ENCODE data around the gene ASB2.

The ASB2 gene

DNA sequence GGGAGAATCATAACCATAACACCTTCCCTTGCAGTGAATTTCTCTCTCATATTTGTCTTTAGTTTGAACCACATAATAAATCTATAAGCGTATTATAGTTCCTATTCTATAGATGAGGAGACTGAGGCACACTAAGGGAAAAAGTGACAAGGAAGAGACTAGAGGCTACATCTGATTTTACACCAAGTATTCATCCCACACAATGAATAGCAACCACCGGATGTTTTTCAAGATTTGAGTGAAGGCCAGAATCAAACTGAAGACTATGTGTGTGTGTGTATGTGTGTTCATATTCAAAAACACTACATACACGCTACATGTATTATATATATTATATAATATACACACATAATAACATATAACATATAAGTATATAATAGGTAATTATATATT is 4.7 kb downstream of the ASB2 start (continued):
- TF ChIP-seq, protein P1, sequence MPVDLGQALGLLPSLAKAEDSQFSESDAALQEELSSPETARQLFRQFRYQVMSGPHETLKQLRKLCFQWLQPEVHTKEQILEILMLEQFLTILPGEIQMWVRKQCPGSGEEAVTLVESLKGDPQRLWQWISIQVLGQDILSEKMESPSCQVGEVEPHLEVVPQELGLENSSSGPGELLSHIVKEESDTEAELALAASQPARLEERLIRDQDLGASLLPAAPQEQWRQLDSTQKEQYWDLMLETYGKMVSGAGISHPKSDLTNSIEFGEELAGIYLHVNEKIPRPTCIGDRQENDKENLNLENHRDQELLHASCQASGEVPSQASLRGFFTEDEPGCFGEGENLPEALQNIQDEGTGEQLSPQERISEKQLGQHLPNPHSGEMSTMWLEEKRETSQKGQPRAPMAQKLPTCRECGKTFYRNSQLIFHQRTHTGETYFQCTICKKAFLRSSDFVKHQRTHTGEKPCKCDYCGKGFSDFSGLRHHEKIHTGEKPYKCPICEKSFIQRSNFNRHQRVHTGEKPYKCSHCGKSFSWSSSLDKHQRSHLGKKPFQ (tag by site-specific recombination; IDR thresholded peaks at IDR 0.05) = no peak
- no peak for TF ChIP-seq OVOL3 (tag by site-specific recombination; IDR thresholded peaks at IDR 0.05)

DNA sequence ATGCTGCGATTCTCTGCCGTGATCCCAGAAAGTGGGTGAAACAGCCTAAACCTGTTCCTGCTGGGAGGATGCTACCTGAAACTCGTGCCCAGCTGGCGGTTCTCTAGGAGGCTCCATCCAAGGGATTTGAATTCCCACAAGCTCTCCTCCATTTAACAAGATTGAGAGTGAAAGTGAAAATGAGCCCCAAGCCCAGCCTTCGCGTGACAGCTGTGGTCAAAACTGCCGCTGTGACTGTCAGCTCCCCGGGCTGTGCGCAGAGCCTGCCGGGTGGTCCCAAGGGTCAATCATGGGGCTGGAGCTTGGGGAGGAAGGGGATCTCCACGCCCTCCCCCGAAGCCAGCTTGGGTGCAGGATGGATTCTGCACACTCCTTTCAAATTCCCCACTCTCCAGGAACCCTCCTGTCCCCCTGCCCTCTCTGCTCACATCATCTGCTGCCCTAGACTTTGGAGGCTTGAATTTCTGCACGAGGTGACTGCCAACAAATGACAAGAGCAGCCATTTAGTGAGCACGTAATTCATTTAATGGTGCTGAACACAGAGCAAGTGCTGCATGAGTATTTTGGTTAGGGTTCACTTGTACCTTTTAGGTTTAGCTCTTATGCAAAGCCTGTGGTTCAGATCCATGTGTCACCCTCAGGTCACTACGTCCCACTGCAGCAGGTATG is 5.3 kb downstream of the ASB2 start:
- TF ChIP-seq HOXC10 (CRISPR knock-in tag; IDR thresholded peaks at IDR 0.05) = no peak
- TF ChIP-seq, protein P2, sequence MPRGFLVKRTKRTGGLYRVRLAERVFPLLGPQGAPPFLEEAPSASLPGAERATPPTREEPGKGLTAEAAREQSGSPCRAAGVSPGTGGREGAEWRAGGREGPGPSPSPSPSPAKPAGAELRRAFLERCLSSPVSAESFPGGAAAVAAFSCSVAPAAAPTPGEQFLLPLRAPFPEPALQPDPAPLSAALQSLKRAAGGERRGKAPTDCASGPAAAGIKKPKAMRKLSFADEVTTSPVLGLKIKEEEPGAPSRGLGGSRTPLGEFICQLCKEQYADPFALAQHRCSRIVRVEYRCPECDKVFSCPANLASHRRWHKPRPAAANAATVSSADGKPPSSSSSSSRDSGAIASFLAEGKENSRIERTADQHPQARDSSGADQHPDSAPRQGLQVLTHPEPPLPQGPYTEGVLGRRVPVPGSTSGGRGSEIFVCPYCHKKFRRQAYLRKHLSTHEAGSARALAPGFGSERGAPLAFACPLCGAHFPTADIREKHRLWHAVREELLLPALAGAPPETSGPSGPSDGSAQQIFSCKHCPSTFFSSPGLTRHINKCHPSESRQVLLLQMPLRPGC (tag by site-specific recombination; IDR thresholded peaks at IDR 0.05) = no peak
- TF ChIP-seq ZNF221 (tag by site-specific recombination; IDR thresholded peaks at IDR 0.05; ENCODE audit: borderline replicate concordance) = no peak
- TF ChIP-seq ZNF785 (tag by site-specific recombination; IDR thresholded peaks at IDR 0.05) = no peak
- no peak for TF ChIP-seq GLI4 (tag by site-specific recombination; IDR thresholded peaks at IDR 0.05)
- no peak for TF ChIP-seq ZNF621 (tag by site-specific recombination; IDR thresholded peaks at IDR 0.05)
- TF ChIP-seq ZNF600 (tag by site-specific recombination; IDR thresholded peaks at IDR 0.05) = no peak
- TF ChIP-seq, protein P3, sequence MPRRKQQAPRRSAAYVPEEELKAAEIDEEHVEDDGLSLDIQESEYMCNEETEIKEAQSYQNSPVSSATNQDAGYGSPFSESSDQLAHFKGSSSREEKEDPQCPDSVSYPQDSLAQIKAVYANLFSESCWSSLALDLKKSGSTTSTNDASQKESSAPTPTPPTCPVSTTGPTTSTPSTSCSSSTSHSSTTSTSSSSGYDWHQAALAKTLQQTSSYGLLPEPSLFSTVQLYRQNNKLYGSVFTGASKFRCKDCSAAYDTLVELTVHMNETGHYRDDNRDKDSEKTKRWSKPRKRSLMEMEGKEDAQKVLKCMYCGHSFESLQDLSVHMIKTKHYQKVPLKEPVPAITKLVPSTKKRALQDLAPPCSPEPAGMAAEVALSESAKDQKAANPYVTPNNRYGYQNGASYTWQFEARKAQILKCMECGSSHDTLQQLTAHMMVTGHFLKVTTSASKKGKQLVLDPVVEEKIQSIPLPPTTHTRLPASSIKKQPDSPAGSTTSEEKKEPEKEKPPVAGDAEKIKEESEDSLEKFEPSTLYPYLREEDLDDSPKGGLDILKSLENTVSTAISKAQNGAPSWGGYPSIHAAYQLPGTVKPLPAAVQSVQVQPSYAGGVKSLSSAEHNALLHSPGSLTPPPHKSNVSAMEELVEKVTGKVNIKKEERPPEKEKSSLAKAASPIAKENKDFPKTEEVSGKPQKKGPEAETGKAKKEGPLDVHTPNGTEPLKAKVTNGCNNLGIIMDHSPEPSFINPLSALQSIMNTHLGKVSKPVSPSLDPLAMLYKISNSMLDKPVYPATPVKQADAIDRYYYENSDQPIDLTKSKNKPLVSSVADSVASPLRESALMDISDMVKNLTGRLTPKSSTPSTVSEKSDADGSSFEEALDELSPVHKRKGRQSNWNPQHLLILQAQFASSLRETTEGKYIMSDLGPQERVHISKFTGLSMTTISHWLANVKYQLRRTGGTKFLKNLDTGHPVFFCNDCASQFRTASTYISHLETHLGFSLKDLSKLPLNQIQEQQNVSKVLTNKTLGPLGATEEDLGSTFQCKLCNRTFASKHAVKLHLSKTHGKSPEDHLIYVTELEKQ (tag by site-specific recombination; IDR thresholded peaks at IDR 0.05; ENCODE audit: borderline replicate concordance) = no peak
- TF ChIP-seq SP2 (tag by site-specific recombination; IDR thresholded peaks at IDR 0.05) = no peak
- no peak for TF ChIP-seq ZBTB17 (tag by site-specific recombination; IDR thresholded peaks at IDR 0.05)
- TF ChIP-seq BCL11B (tag by site-specific recombination; IDR thresholded peaks at IDR 0.05; ENCODE audit: low read depth) = no peak
- TF ChIP-seq, protein P4, sequence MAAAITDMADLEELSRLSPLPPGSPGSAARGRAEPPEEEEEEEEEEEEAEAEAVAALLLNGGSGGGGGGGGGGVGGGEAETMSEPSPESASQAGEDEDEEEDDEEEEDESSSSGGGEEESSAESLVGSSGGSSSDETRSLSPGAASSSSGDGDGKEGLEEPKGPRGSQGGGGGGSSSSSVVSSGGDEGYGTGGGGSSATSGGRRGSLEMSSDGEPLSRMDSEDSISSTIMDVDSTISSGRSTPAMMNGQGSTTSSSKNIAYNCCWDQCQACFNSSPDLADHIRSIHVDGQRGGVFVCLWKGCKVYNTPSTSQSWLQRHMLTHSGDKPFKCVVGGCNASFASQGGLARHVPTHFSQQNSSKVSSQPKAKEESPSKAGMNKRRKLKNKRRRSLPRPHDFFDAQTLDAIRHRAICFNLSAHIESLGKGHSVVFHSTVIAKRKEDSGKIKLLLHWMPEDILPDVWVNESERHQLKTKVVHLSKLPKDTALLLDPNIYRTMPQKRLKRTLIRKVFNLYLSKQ (tag by site-specific recombination; IDR thresholded peaks at IDR 0.05; ENCODE audit: borderline replicate concordance) = no peak
- TF ChIP-seq ZNF133 (tag by site-specific recombination; IDR thresholded peaks at IDR 0.05) = no peak
- TF ChIP-seq ZNF121 (tag by site-specific recombination; IDR thresholded peaks at IDR 0.05) = no peak
- no peak for TF ChIP-seq SETDB1 (IDR thresholded peaks at IDR 0.05; ENCODE audit: insufficient read length, low read length)

More for the DNA sequence above, 5.3 kb downstream of the ASB2 start:
- no peak overlapping the region for H3K4me3 ChIP-seq (ENCODE audit: low read depth, low read length)
- no peaks in the 10 kb centered on the region for H3K9me3 ChIP-seq (ENCODE audit: control insufficient read depth, insufficient read depth, low read depth, low read length)
- H3K4me1 ChIP-seq (ENCODE audit: control insufficient read depth, insufficient read depth, low read length) = no peaks in the 10 kb centered on the region
- ChIA-PET CTCF (interaction anchor here (0.8 to 6.5 kb wide), 10 partner anchors 8 to 210 kb away, joined by 3 to 91 read pairs (median 5); no protein-coding TSS in a partner anchor), POLR2A (no interaction called here)
- no peaks in the 10 kb centered on the region for H3K36me3 ChIP-seq (ENCODE audit: control insufficient read depth in 2 of 2, insufficient read depth in 1 of 2, low read length in 2 of 2)
- H3K27ac ChIP-seq (ENCODE audit: extremely low read depth, low read depth, low read length) = no peak overlapping the region

All from HEK293 (cell line).